GM19099 (cell line): ENCODE data around the gene ZKSCAN8.

ENCODE experiments used
- POLR2A ChIP-seq: IDR thresholded peaks from 3 replicates; pipeline ENCODE4 v1.6.1; 2011; ENCODE audit warnings: low read depth; ENCODE audit not compliant: insufficient read length; ENCODE audit errors: extremely low read depth

ZKSCAN8 gene

DNA sequence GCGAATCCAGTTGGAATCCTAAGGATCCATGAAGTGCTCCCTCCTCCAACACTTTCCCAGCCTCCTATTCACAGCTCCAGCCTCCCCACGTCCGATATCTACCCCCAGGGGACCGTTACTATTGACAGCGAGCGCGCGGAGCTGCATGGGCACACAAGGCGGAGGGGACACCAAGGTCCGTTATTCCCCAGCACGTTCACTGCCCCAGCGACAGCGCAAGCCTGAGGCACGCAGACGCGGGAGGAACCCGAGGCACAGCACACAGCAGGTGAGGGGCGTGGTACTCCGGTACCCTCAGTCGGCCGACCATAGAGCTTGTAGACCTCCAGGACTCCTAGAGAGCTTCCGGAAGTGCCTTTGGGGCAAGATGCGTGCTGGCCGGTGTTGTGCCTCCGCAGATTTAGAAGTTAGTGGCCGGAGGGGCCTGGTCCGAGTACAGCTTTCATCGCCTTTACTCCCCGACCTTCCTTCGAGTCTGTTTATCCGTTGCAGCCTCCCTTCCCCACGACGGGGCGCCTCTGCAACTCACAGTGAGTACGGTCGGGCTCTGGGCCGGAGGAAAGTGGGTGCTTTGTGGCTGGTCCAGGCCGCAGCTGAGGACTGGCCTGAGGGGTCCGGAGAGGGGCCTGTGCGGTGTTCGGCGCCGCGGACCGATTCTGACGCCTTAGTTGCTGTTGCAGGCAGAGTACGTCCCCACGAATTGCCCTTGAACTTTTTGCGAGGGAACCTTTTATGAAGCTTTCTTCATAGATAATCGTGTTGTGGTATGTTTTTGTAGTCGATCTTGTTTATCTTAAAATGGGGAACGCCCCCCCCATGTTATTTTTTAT is at the start of gene ZKSCAN8:
Gene ZKSCAN8 (plus strand): TSS at position 384 of the 830 bp plus-strand sequence. CDS start 6,525 bp downstream, outside the sequence.
- TF ChIP-seq POLR2A: peak; percentile 82

DNA sequence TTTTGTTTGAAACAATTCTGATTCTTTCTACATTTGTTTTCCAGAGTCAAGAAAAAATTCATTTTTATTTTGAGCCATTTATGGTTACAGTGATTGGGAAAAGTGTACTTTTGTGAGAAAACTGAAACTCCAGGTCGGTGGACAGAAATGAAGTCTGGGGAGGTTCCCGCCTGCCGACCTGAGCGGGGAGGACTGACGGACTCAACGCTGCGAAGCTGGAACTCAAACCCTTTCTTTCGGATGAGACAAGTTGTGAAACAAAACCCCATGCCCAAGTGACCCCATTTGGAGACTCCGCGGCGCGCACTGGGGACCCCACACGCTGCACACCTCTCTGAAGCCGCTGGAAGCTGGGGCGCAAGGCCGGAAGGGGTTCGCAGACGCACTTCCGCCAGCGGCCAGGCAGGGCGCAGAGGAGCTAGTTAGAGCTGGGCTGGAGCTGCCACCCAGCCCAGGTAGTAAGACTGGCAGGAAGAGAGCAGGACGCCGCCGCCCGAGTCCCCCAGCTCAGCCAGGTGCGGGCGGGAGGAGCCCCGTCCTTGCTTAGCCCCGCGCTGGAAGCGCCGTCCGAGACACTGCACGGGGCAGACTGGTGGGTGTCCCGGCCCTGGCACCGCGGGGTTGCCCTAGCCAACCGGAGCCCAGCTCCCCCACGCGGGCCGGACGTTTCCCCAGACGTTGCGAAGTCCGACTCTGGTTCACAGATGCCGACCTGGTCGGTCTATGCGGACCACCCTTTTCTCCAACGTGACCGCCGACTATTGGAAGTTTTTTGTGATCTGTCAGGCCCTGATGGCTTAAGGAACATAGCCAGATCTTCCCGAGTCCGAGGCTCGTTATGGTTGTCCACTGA is 37.1 kb upstream of the ZKSCAN8 start:
- peak; percentile 95 for TF ChIP-seq POLR2A

DNA sequence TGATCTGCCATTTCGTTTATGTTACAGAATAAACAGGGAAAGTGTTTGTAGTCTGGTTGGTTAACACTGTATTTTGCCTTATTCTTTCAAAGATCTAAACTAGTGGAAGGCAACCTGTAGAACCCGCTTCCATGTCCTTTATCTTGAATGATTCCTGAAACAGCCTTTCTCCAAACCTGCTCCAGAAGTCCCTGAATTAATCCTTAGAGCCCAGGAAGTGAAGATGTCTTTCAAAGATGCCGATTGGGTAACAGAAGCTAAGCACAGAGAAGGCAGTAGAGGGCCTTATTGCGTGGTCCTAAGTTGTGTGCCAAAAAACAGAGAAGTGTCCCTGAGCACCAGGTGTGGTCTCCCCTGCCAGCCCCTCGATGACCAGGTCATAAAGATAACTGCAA is 36.4 kb upstream of the ZKSCAN8 start:
- no peak for TF ChIP-seq POLR2A

DNA sequence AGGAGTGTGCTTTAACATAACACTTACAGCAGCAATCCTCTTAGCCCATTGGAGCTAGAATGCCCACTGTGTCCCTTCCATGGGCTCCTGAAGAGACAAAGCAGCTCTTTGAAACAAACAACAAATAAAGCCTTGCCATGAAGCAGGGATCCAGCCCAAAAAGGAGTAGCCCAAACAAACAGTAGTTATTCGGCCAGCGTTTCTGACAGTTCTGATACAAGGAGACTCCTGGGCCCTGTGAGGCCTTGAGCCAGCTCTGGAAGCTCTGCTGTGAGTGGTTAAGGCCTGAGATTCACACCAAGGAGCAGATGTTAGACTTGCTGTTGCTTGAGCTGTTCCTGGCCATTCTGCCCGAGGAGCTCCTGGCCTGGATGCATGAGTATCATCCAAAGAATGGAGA is 34.2 kb upstream of the ZKSCAN8 start:
- no peak for TF ChIP-seq POLR2A

DNA sequence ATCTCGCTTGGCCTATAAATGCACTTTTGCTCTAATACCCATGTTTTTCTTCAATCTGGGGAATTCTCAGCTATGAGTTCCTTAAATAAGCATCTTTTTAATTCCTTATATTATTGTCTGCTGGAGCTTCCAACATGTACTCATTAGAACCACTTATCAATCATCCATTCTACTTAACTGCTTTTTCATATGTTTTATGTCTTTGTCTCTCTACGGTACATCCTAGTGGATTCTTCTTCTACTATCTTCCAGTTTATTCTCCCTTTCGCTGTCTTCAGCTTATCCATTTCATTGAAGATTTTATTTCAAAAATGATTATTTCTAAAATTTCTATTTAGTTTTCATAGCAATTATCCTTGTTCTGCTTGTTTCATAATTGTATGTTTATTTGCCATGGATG is 29.7 kb upstream of the ZKSCAN8 start:
- no peak for TF ChIP-seq POLR2A

DNA sequence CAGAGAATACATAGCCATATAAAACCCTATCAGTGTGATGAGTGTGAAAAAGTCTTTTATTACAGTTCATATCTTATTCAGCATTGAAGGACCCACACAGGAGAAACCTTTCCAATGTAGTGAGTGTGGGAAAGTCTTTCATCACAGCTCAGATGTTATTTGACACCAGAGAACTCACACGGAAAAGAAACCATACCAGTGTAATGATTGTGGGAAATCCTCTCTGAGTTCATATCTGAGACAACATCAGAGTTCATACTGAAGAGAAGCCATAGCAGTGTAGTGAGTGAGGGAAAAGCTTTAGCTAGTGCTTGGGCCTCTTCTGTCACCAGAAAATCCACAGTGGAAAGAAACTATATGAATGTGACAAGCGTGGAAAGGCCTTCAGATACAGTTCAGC is 25.9 kb upstream of the ZKSCAN8 start:
- TF ChIP-seq POLR2A: no peak

DNA sequence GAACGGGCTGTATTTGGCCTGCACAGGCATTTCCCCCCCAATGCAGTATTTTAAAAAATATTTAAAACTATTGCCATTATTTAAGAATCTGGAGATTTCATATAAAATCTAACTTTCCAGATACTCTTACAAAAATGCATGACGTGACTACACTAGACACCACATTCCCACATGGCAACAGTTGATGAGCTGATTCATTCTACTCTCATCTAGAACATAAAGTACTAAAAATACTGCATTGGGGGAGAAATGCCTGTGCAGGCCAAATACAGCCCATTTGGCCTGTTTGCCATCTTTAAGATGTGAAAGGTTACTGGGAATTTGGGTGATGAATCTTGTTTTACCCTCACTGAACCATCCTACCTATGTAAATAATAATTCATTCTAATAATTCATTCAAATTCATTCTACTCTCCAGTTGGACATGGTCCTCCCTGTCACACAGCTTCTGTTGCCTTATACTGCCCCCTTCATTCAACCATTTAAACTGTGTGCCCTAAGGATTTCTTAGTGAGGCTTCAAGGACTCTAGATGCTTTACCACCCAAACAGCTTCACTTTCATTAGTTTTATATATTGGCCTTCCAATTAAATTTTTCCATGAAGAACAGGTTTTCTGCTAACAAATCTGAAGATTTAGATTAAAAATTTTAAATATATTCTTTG is 24.2 kb upstream of the ZKSCAN8 start:
- TF ChIP-seq POLR2A: no peak

DNA sequence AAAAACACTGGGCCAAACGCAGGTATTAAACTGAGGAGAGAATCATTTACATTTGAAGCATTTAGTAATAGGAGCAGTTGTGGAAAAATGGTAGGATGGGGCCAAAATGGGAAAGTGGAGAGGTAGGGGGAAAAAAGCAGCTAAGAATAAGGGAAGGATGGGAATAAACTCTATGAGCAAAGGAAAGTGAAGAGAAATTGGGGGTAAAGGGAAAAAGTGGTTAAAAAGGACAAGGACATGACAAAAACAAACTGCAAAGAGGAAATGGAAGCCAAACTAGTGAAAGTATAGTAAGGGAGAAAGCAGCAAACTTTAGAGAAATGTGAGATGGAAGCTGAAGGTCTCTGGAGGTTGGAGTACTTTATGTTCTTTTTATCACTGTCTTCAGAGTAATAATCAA is 23.5 kb upstream of the ZKSCAN8 start:
- no peak for TF ChIP-seq POLR2A

DNA sequence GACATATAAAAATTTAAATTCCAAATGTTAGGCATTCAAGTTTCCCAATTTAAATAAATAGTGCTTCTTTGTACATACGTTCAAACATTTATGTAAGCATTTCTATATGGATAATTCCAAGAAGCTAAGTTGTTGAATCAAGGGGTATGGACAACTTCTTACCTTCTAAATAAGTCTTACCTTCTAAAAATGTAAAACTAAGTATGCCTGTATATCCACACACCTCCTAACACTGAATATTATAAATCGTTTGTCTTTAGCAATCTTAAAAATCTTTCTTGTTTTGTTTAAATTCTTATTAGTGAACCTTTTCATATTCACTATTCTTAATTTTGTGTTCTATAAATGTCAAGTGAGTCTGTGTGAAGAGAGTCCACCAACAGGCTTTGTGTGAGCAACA is 19.8 kb upstream of the ZKSCAN8 start:
- TF ChIP-seq POLR2A: no peak

DNA sequence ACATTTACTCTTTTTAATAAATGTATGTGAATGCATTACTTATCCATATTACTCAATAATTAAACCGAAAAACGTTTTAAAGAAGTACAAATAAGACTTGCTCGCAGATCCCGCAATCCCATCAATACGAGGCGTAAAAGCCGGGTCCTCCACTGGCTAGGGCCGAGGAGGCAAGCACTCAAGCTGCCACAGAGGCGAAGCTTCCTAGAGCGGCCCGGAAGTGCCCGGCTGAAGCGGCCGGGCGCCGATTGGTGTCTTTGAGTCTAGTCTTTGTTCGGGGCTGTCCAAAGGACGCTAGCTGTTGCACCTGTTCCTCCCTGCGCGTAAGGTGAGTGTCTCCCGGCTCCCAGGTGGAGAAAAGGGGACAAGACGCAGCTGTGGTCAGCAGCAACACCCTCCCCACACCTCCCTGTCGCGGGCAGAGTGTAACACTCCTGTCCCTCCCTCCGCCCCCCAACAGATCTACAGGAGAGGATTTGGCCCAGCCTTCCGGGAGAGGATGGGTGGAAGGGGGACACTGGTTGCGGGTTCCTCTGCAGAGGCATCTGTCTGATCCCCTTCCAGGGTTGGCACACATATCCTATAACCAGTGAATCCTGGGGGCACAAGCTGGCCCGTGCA is 17.2 kb upstream of the ZKSCAN8 start, which contains the start of gene ZSCAN16:
Gene ZSCAN16 (plus strand): TSS at position 260 of the 621 bp plus-strand sequence. CDS start 835 bp downstream, outside the sequence.
- TF ChIP-seq POLR2A: peak; percentile 84

DNA sequence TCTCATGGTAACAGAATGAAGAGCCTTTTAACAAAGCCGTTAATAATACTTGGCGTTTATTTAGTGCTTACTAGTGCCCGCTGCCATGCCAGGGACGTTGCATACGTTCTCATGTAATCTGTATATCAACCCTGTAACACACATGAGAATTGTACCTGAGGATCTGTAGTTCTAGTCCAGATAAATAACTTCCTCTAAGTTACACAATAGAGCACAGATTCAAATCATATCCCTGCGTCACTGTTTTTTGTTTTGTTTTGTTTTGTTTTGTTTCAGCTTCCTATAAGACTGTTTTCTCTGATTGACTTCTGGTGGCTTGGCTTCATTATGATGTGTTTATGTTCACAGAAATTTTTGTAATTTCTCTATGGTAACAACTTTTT is 16.7 kb upstream of the ZKSCAN8 start:
- TF ChIP-seq POLR2A: no peak

DNA sequence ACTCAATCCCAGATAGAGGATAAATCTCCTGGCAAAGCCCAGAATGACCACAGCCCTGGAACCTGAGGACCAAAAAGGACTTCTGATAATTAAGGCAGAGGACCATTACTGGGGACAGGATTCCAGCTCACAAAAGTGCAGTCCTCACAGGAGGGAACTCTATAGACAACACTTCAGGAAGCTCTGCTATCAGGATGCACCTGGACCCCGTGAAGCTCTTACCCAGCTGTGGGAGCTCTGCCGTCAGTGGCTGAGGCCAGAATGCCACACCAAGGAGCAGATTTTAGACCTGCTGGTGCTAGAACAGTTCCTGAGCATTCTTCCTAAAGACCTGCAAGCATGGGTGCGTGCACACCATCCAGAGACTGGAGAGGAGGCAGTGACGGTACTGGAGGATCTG is 16.3 kb upstream of the ZKSCAN8 start:
- no peak for TF ChIP-seq POLR2A

DNA sequence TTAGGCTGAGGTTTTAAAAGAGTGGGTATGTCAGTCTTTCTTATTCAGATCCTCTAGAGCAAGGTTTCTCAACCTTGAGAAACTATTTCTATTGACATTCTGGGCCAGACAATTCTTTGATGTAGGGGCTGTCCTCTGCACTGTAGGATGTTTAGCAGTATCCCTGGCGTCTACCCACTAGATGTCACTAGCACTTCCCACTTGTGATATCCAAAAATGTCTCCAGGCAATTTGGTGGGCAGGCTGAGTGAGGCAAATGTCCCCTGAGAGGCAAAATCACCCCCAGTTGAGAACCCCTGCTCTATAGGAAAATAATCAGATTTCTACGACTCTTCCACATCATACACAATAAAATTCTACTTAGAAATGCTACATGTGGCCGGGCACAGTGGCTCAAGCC is 7.7 kb upstream of the ZKSCAN8 start:
- no peak for TF ChIP-seq POLR2A

DNA sequence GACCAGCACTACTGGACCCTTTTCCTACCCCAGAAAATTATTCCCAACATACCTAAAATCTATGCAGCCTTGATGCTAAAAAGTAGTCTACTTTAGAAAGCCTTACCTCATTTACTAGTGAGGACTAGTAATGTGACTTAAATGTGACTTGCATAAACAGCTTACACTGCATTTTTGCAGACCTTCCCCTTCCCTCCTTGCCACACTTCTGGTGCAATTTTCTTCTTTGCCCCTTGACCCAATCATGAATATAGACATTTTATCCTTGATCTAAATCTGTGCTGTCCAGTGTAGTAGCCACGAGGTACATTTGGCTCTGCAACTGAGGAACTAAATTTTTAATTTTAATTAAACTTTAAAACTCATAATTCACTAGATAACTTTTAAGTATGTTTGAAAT is 7.0 kb upstream of the ZKSCAN8 start:
- no peak for TF ChIP-seq POLR2A

DNA sequence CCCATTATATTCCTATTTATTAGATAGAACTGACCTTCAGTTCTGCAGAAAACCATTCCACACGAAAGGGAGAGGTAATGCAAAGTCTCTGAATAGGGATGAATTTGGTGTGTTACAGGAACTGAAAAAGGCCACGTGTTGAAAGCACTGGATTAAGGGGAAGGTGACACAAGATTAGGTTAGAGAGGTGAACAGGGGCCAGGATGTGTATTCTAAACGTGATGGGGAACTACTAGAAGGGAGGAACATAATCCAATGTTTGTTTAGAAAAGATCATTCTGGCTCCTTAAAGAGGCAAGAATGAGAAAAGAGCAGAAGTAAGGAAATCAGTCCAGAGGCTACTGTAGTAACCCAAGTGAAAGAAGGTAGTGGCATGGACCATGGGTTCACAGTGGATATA is 6.3 kb upstream of the ZKSCAN8 start:
- no peak for TF ChIP-seq POLR2A
